Trophoblast cell (in vitro differentiated cells and primary cell): ENCODE data around the gene ANXA11.
"Not testable (repeated sequence)": the region's sequence is repeated elsewhere in the genome, so short reads cannot be mapped to it uniquely, and the experiment has no call there.

Experiments
- DNase-seq, 2 donors: peaks; one replicate each; pipeline ENCODE4 v3.0.0-alpha.2; 2016
- H2AFZ ChIP-seq: 2 replicates; pipeline ENCODE4 v1.6.1; 2013; ENCODE audit warnings: low read length, moderate library complexity, mild to moderate bottlenecking; ENCODE audit not compliant: insufficient read depth, poor library complexity
- H2AK5ac ChIP-seq: 2 replicates; pipeline ENCODE4 v1.6.1; 2013; ENCODE audit warnings: mild to moderate bottlenecking, low read length
- H2BK120ac ChIP-seq: 2 replicates; pipeline ENCODE4 v1.6.1; 2013; ENCODE audit warnings: low read length, mild to moderate bottlenecking, moderate library complexity; ENCODE audit not compliant: insufficient read depth, poor library complexity
- H2BK12ac ChIP-seq: 2 replicates; pipeline ENCODE4 v1.6.1; 2013; ENCODE audit warnings: mild to moderate bottlenecking, low read length, moderate library complexity
- H2BK5ac ChIP-seq: 2 replicates; pipeline ENCODE4 v1.6.1; 2013; ENCODE audit warnings: low read length, low read depth, moderate library complexity, mild to moderate bottlenecking; ENCODE audit not compliant: poor library complexity
- H3K14ac ChIP-seq: 2 replicates; pipeline ENCODE4 v1.6.1; 2013; ENCODE audit warnings: mild to moderate bottlenecking, low read length
- H3K18ac ChIP-seq: 2 replicates; pipeline ENCODE4 v1.6.1; 2013; ENCODE audit warnings: mild to moderate bottlenecking, low read length
- H3K23ac ChIP-seq: 2 replicates; pipeline ENCODE4 v1.6.1; 2013; ENCODE audit warnings: low read length
- H3K27ac ChIP-seq: 2 replicates; pipeline ENCODE4 v1.5.1; 2013; ENCODE audit warnings: low read depth, mild to moderate bottlenecking, inconsistent platforms, low read length, moderate library complexity
- H3K27me3 ChIP-seq: 2 replicates; pipeline ENCODE4 v1.6.1; 2013; ENCODE audit warnings: inconsistent platforms, mild to moderate bottlenecking, low read length, moderate library complexity; ENCODE audit not compliant: insufficient read depth
- H3K36me3 ChIP-seq, 2 experiments: 1 replicate in 1 of 2; 2 replicates in 1 of 2; pipeline ENCODE4 v1.6.1; 2013; ENCODE audit warnings: low read length in 2 of 2, mild to moderate bottlenecking in 2 of 2, moderate library complexity in 1 of 2; ENCODE audit not compliant: insufficient read depth in 2 of 2, control insufficient read depth in 1 of 2
- H3K4ac ChIP-seq: 2 replicates; pipeline ENCODE4 v1.6.1; 2013; ENCODE audit warnings: low read depth, mild to moderate bottlenecking, low read length, moderate library complexity
- H3K4me1 ChIP-seq, 2 experiments: 1 replicate in 1 of 2; 2 replicates in 1 of 2; pipeline ENCODE4 v1.6.1; 2013; ENCODE audit warnings: low read length in 2 of 2, mild to moderate bottlenecking in 2 of 2, moderate library complexity in 1 of 2; ENCODE audit not compliant: insufficient read depth in 2 of 2, control insufficient read depth in 1 of 2
- H3K4me2 ChIP-seq: 2 replicates; pipeline ENCODE4 v1.6.1; 2013; ENCODE audit warnings: inconsistent platforms, mild to moderate bottlenecking, low read length, moderate library complexity
- H3K4me3 ChIP-seq: 2 replicates; pipeline ENCODE4 v1.5.1; 2013; ENCODE audit warnings: mild to moderate bottlenecking, low read depth, low read length, inconsistent platforms
- H3K79me1 ChIP-seq: one replicate; pipeline ENCODE4 v1.6.1; 2013; ENCODE audit warnings: low read length
- H3K79me2 ChIP-seq: 2 replicates; pipeline ENCODE4 v1.6.1; 2013; ENCODE audit warnings: low read length, mild to moderate bottlenecking; ENCODE audit not compliant: control insufficient read depth, insufficient read depth, poor library complexity
- H3K9ac ChIP-seq: 2 replicates; pipeline ENCODE4 v1.6.1; 2013; ENCODE audit warnings: mild to moderate bottlenecking, low read length
- H3K9me3 ChIP-seq: 2 replicates; pipeline ENCODE4 v1.6.1; 2013; ENCODE audit warnings: low read depth, mild to moderate bottlenecking, control low read depth, inconsistent platforms, low read length; ENCODE audit not compliant: insufficient read depth
- H4K12ac ChIP-seq: 2 replicates; pipeline ENCODE4 v1.6.1; 2013; ENCODE audit warnings: low read depth, mild to moderate bottlenecking, low read length, moderate library complexity
- H4K8ac ChIP-seq: 2 replicates; pipeline ENCODE4 v1.6.1; 2013; ENCODE audit warnings: low read depth, mild to moderate bottlenecking, low read length, moderate library complexity
- H4K91ac ChIP-seq: one replicate; pipeline ENCODE4 v1.6.1; 2013; ENCODE audit warnings: low read depth, mild to moderate bottlenecking, low read length, moderate library complexity
- WGBS: extraction: QIAGEN DNeasy Blood & Tissue Kit; methylation state at CpG from one replicate; pipeline ENCODE4 v1.1.7; 2013; ENCODE audit warnings: missing lambda C conversion rate; ENCODE audit not compliant: insufficient read length, insufficient coverage; ENCODE audit errors: extremely low coverage; 5-methylcytosine and 5-hydroxymethylcytosine counted together

ANXA11 gene

GRCh38 chr10:80247611-80248010 lies 42.3 kb upstream of the ANXA11 start:
- H3K14ac ChIP-seq, H4K12ac ChIP-seq, H3K4me3 ChIP-seq, H2AK5ac ChIP-seq, H3K27me3 ChIP-seq, DNase-seq, H3K9ac ChIP-seq, H3K79me2 ChIP-seq, H3K18ac ChIP-seq, H3K27ac ChIP-seq, H2AFZ ChIP-seq, H3K4ac ChIP-seq, H2BK5ac ChIP-seq, H3K23ac ChIP-seq, H3K79me1 ChIP-seq, H3K4me1 ChIP-seq, H4K91ac ChIP-seq, H3K36me3 ChIP-seq, H3K9me3 ChIP-seq, H4K8ac ChIP-seq, H2BK12ac ChIP-seq, H3K4me2 ChIP-seq, H2BK120ac ChIP-seq: not testable (repeated sequence)
- no CpG with 5 or more reads among the region's 20 CpGs for WGBS

- H3K27ac ChIP-seq, H3K4me1 ChIP-seq, H3K79me2 ChIP-seq, H4K91ac ChIP-seq, H2AFZ ChIP-seq, H2BK5ac ChIP-seq, H3K4me3 ChIP-seq, H4K12ac ChIP-seq, H3K9ac ChIP-seq, H2BK120ac ChIP-seq, H2BK12ac ChIP-seq, H3K18ac ChIP-seq, H3K27me3 ChIP-seq, H2AK5ac ChIP-seq, H3K14ac ChIP-seq, H3K79me1 ChIP-seq, H3K36me3 ChIP-seq, H3K23ac ChIP-seq, DNase-seq, H3K4ac ChIP-seq, H4K8ac ChIP-seq, H3K9me3 ChIP-seq, H3K4me2 ChIP-seq: not testable (repeated sequence)
- WGBS: no CpG with 5 or more reads among the region's 3 CpGs
Measured at GRCh38 chr10:80244371-80244770, 39.0 kb upstream of the ANXA11 start.

- H3K4me1 ChIP-seq, H2BK5ac ChIP-seq, H3K4me2 ChIP-seq, H3K27me3 ChIP-seq, H3K14ac ChIP-seq, H3K36me3 ChIP-seq, H2BK120ac ChIP-seq, H3K4me3 ChIP-seq, H3K79me2 ChIP-seq, H4K8ac ChIP-seq, H4K91ac ChIP-seq, H3K79me1 ChIP-seq, H3K23ac ChIP-seq, DNase-seq, H4K12ac ChIP-seq, H3K27ac ChIP-seq, H3K9me3 ChIP-seq, H2AK5ac ChIP-seq, H3K4ac ChIP-seq, H2AFZ ChIP-seq, H3K9ac ChIP-seq, H2BK12ac ChIP-seq, H3K18ac ChIP-seq: not testable (repeated sequence)
- WGBS: no CpG with 5 or more reads among the region's 4 CpGs
Measured at GRCh38 chr10:80242341-80242740, 37.0 kb upstream of the ANXA11 start.

- H3K4ac ChIP-seq, H3K27me3 ChIP-seq, H3K27ac ChIP-seq, H2AK5ac ChIP-seq, H3K79me2 ChIP-seq, H2BK5ac ChIP-seq, H3K14ac ChIP-seq, H2BK12ac ChIP-seq, H3K4me2 ChIP-seq, H2AFZ ChIP-seq, H3K4me1 ChIP-seq, H4K12ac ChIP-seq, H3K18ac ChIP-seq, H3K9me3 ChIP-seq, H2BK120ac ChIP-seq, DNase-seq, H3K79me1 ChIP-seq, H3K9ac ChIP-seq, H3K4me3 ChIP-seq, H3K36me3 ChIP-seq, H3K23ac ChIP-seq, H4K8ac ChIP-seq, H4K91ac ChIP-seq: not testable (repeated sequence)
- no CpG with 5 or more reads among the region's 5 CpGs for WGBS
Measured at GRCh38 chr10:80236457-80236856, 31.1 kb upstream of the ANXA11 start.
